Hematopoietic multipotent progenitor cell treated with erythropoietin and hydrocortisone succinate and interleukin-3 and kit ligand, for 6 days (in vitro differentiated cells): ENCODE data around the gene WASHC1.
"Not testable (repeated sequence)": the region's sequence is repeated elsewhere in the genome, so short reads cannot be mapped to it uniquely, and the experiment has no call there.

Experiments used
- DNase-seq: peaks from one replicate; pipeline ENCODE4 v3.0.0-alpha.2; 2015

The WASHC1 gene

DNA sequence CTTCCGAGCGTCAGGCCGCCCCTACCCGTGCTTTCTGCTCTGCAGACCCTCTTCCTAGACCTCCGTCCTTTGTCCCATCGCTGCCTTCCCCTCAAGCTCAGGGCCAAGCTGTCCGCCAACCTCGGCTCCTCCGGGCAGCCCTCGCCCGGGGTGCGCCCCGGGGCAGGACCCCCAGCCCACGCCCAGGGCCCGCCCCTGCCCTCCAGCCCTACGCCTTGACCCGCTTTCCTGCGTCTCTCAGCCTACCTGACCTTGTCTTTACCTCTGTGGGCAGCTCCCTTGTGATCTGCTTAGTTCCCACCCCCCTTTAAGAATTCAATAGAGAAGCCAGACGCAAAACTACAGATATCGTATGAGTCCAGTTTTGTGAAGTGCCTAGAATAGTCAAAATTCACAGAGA lies at the start of gene WASHC1:
Gene WASHC1, minus strand, starts transcription at position 101 of the 400 bp plus-strand sequence. CDS start 4,457 bp downstream, outside the sequence.
- DNase-seq, result not testable (repeated sequence)

DNA sequence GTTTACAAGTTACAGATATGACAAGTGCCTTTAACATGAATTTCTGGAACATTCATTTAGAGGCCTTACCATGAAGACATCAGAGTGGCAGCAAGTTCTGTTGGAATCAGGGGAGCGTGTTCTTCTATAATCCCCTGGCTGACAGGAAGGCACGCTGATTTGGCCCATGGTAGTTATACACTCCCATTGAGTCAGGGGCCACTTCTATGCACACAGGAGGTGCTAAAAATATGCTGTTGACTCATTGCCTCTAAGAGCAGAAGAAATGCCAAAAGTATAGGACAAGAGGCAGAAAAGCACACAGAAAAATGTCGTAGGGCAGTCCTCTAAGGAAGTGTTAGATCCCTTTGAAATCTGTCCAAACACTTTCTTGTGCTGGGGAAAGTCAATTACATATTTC lies 49.1 kb upstream of the WASHC1 start:
- DNase-seq, result not testable (repeated sequence)

DNA sequence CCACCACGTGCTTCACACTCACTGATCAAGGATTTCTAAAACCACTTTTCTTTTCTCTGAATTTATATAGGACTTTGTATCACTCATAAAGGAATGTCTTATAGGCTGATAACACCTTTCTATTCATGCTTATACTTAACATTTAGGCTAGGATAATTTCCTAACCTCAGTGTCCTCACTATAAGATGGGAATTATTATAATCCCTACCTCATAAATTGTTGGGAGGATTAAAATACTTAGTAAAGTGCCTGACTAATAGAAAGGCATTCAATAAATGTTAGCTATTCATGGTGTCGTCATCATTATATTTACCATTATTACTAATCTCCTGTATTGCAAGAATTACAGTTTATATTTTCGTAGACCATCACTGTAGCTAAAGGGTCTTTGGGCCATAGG lies 47.1 kb upstream of the WASHC1 start:
- DNase-seq, result not testable (repeated sequence)

DNA sequence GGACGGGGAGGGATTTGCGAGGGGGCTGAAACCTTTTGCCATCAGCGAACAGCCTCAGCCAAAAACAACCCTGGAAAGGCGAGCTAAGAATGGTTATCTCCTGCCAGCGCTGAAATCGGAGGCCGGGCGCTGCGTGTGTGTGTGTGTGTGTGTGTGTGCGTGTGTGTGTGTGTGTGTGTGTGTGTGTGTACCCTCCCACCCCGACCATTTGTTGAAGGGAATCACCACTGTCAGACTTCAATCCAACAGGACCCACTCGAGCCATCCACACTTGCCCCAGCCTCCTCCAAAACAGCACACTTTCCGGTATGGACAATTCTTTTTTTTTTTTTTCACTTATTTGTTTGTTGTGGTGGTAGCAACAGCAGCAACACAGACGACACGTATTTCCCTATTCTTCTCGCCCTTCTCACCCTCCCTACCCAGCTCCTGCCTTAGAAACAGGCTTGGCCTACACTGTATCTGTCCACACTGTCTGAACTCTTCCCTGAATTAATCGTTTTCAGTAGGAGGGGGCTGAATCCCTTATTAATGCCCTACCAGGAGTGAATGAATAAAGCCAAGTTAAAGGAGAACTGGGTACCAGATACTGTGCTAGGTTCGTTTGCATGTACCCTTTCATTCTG lies 44.8 kb upstream of the WASHC1 start:
- not testable (repeated sequence) for DNase-seq

- DNase-seq, result peak; percentile 1
Observed at GRCh38 chr9:73076-73899, 44.0 kb upstream of the WASHC1 start.

GRCh38 chr9:63031-63629 lies 33.9 kb upstream of the WASHC1 start:
- peak; percentile 42 for DNase-seq

DNA sequence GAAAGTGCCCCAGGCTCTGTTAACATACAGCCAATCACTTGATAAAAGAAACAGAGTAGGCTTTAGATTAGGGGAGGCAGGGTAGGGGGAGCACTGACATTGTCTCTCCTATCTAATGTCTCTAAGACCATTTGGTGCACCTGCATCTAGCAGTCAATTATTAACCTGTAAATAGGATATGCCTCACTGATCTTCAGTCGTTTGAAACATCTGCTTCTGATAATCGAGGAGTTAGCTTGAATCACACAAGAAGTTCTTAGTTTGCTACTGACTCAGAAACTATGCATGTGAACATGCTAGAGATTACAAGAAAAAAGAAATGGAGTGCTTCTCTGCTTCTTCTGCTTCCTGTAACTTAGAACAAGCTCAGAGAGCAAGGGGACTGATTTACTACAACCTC lies 23.4 kb upstream of the WASHC1 start:
- DNase-seq, result not testable (repeated sequence)

- DNase-seq, result not testable (repeated sequence)
Observed at GRCh38 chr9:48190-48842, 19.1 kb upstream of the WASHC1 start.

DNA sequence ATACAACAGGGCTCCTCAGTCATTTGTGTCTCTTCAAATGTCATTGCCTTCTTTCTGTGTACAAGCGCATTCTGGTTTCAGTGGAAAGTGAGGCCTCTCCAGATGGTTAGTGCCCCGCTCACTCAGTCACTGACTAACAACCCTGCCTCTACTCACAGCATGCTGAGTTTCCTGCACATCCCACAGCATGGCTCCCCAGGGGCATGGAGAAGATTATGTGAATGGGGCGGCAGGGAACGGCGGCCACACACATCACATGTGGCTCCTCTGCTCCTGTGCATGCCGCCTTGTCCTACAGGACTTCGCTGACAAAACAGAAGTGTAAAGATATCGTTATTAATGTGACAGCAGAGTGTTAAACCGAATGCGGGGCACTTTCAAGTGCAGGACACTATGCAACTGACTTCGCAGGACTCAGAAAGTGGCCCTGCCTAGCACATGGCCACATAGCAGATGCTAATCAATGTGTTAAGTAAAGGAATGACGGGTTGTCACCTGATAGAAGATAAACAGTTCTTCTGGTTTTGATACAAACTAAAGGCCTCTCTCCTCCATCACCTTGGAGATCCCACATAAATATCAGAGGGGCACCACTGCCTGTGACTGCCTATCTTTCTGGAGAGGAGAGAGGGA lies 17.5 kb upstream of the WASHC1 start:
- not testable (repeated sequence) for DNase-seq

DNA sequence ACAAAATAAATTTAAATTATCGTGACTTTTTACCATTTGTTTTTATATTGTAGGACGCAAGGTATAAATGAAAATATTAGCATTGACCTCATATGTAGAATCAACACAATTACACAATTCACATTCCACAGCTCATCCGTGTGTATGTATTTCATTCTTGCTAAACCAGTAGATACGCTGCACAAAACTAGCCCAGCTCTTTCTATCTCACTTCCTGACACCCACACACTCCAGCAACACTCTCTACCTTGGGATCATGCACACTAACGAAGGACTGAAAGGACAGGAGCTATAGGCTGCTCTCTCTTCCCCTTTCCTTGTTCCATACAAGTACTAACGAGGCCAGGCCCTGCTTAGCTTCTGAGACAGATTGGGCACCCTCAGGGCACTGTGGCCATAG lies 16.9 kb upstream of the WASHC1 start:
- DNase-seq, result not testable (repeated sequence)

GRCh38 chr9:45180-45878 lies 16.1 kb upstream of the WASHC1 start:
- not testable (repeated sequence) for DNase-seq

GRCh38 chr9:44416-44815 lies 15.2 kb upstream of the WASHC1 start:
- DNase-seq, result not testable (repeated sequence)

GRCh38 chr9:43636-44035 lies 14.4 kb upstream of the WASHC1 start:
- DNase-seq, result not testable (repeated sequence)

- not testable (repeated sequence) for DNase-seq
Observed at GRCh38 chr9:43116-43515, 13.9 kb upstream of the WASHC1 start.

GRCh38 chr9:41819-42218 lies 12.6 kb upstream of the WASHC1 start:
- DNase-seq, result not testable (repeated sequence)

DNA sequence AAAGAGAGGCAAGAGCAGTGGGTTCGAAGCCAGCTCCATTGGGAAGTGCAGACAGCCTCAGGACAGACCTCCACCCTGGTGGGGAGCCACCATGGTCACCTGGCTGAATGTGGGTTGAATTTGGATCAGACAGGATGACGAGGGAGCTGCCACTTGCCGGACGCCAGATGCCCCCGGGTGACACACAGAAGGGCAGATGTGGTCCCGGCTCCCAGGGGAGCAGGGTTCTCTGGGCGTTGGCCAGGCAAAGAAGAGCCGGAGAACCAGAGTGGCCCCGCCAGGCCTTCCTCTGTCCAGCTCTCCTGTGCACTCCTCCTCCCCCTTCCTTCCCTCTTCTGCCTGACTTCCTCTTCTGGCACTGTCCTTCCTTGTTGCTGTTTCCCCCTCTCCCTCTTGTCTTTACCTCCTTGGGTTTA lies 12.0 kb upstream of the WASHC1 start:
- not testable (repeated sequence) for DNase-seq

- DNase-seq, result not testable (repeated sequence)
Observed at GRCh38 chr9:32308-32707, 3.1 kb upstream of the WASHC1 start.

DNA sequence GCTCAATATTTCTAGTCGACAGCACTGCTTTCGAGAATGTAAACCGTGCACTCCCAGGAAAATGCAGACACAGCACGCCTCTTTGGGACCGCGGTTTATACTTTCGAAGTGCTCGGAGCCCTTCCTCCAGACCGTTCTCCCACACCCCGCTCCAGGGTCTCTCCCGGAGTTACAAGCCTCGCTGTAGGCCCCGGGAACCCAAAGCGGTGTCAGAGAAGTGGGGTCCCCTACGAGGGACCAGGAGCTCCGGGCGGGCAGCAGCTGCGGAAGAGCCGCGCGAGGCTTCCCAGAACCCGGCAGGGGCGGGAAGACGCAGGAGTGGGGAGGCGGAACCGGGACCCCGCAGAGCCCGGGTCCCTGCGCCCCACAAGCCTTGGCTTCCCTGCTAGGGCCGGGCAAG lies 481 bp downstream of the WASHC1 start:
- DNase-seq, result not testable (repeated sequence)

DNA sequence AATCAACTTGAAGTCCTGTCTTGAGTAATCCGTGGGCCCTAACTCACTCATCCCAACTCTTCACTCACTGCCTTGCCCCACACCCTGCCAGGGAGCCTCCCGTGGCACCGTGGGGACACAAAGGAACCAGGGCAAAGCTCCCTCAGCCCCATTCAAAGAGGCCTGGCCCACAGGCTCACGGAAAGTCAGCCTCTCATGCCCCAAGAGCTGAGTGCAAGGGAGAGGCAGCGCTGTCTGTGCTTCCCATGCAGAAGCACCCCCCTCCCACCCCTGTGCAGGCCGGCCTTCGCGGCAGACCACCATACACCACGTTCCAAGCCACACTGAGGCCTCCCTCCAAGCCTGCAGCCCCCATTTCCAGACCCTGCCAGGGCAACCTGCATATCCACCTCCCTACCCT lies 7.6 kb downstream of the WASHC1 start:
- DNase-seq, result not testable (repeated sequence)

DNA sequence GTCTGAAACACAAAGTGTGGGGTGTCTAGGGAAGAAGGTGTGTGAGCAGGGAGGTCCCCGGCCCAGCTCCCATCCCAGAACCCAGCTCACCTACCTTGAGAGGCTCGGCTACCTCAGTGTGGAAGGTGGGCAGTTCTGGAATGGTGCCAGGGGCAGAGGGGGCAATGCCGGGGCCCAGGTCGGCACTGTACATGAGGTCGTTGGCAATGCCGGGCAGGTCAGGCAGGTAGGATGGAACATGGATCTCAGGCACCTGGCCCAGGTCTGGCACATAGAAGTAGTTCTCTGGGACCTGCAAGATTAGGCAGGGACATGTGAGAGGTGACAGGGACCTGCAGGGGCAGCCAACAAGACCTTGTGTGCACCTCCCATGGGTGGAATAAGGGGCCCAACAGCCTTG lies 12.4 kb downstream of the WASHC1 start:
- not testable (repeated sequence) for DNase-seq

- DNase-seq, result not testable (repeated sequence)
Observed at GRCh38 chr9:14129-14809, 15.0 kb downstream of the WASHC1 start.
